ENCODE measurements around the gene SDHB.

DNA sequence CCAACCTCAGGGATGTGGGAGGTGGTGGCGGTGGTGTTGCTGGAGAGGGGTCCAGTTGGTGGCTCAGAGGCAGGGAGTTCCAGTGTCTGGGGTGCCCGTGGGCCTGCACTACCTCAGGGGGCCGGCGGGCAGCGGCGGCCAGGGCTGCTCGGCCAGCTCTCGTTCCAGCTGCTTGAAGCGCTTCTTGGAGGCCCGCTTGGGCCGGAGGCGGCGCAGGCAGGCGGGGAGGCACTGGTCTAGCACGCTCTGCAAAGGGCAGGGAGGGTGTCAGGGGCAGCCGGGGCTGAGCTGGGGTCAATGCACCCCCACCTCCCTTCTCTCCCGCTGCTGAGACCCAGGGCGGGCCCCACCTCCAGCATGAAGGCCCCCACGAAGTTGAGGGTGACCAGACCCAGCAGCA, 67.7 kb downstream of the SDHB start:
- TF ChIP-seq, protein P1, sequence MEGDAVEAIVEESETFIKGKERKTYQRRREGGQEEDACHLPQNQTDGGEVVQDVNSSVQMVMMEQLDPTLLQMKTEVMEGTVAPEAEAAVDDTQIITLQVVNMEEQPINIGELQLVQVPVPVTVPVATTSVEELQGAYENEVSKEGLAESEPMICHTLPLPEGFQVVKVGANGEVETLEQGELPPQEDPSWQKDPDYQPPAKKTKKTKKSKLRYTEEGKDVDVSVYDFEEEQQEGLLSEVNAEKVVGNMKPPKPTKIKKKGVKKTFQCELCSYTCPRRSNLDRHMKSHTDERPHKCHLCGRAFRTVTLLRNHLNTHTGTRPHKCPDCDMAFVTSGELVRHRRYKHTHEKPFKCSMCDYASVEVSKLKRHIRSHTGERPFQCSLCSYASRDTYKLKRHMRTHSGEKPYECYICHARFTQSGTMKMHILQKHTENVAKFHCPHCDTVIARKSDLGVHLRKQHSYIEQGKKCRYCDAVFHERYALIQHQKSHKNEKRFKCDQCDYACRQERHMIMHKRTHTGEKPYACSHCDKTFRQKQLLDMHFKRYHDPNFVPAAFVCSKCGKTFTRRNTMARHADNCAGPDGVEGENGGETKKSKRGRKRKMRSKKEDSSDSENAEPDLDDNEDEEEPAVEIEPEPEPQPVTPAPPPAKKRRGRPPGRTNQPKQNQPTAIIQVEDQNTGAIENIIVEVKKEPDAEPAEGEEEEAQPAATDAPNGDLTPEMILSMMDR (IDR thresholded peaks at IDR 0.05; ENCODE audit: low read length): no peak
- no peak for TF ChIP-seq EZH2 (IDR thresholded peaks at IDR 0.05; ENCODE audit: borderline replicate concordance, low read length)
